Panc1 (cell line): ENCODE results near the gene PROM1. TPM values are rescaled to one million over a fixed set of nuclear protein-coding genes. Genes with fewer than 3 reads are reported as not detected.

Experiments
- ATAC-seq: fragments of 200-7000 bp; cut with Tn5 transposase; 2 replicates; pipeline ENCODE4 v1.9.1; 2020; ENCODE audit warnings: mild to moderate bottlenecking, moderate library complexity
- BruUV-seq: library from RNA; stranded (reverse); fragments of 400-500 nt; replicated peaks from 2 replicates; lab custom pipeline; 2021; lab: Mats Ljungman, UMichigan
- CTCF ChIA-PET: fragments of 300-600 bp; sonication (Branson Sonifier 250); formaldehyde crosslinking; loops from one replicate; lab custom pipeline; 2022; ENCODE audit warnings: antibody characterized with exemption; lab: Charles Lee
- POLR2A ChIA-PET: fragments of 300-600 bp; sonication (Branson Sonifier 250); formaldehyde crosslinking; loops from one replicate; lab custom pipeline; 2022; ENCODE audit warnings: antibody characterized with exemption; lab: Charles Lee
- DNase-seq: peaks from one replicate; pipeline ENCODE4 v3.0.0-alpha.2; 2010; ENCODE audit warnings: low read depth, low spot score
- H3K27ac ChIP-seq: 2 replicates; pipeline ENCODE4 v1.5.1; 2011; ENCODE audit warnings: mild to moderate bottlenecking, low read length, inconsistent platforms
- H3K27me3 ChIP-seq: fragments of 200-500 bp; sonication (Bioruptor generic); 2 replicates; pipeline ENCODE4 v1.6.0; 2014; ENCODE audit warnings: low read length, inconsistent platforms; ENCODE audit not compliant: control insufficient read depth, insufficient read depth
- H3K36me3 ChIP-seq: fragments of 200-500 bp; sonication (Bioruptor generic); 2 replicates; pipeline ENCODE4 v1.5.1; 2014; ENCODE audit warnings: inconsistent platforms, mild to moderate bottlenecking, low read length, moderate library complexity; ENCODE audit not compliant: control insufficient read depth, insufficient read depth
- H3K4me1 ChIP-seq: 2 replicates; pipeline ENCODE4 v1.5.1; 2011; ENCODE audit warnings: inconsistent platforms, mild to moderate bottlenecking, low read length, moderate library complexity; ENCODE audit not compliant: control insufficient read depth, insufficient read depth
- H3K4me3 ChIP-seq, 2 experiments: 2 replicates each; pipeline ENCODE4 v1.5.1; 2011 to 2012; ENCODE audit warnings: low read depth in 2 of 2, low read length in 2 of 2, mild to moderate bottlenecking in 2 of 2, inconsistent platforms in 1 of 2, moderate library complexity in 1 of 2
- H3K9me3 ChIP-seq: fragments of 200-500 bp; sonication (Bioruptor generic); 2 replicates; pipeline ENCODE4 v1.5.1; 2014; ENCODE audit warnings: low read depth, mild to moderate bottlenecking, inconsistent platforms, low read length, moderate library complexity; ENCODE audit not compliant: control insufficient read depth, insufficient read depth
- POLR2AphosphoS5 ChIP-seq: IDR thresholded peaks from 2 replicates; pipeline ENCODE4 v1.6.1; 2012; ENCODE audit warnings: mild to moderate bottlenecking, low read depth, low read length, moderate library complexity
- SIN3A ChIP-seq: IDR thresholded peaks from 2 replicates; pipeline ENCODE4 v1.6.1; 2012; ENCODE audit warnings: low read depth, mild to moderate bottlenecking, low read length, moderate library complexity, borderline replicate concordance; ENCODE audit not compliant: insufficient read depth
- TCF7L2 ChIP-seq: IDR thresholded peaks from 2 replicates; pipeline ENCODE4 v1.6.1; 2011; ENCODE audit warnings: mild to moderate bottlenecking, low read depth, low read length, inconsistent platforms
- in situ Hi-C: cut with HindIII; loops from 2 replicates; pipeline ENCODE4 v1.10.0; 2016; ENCODE audit warnings: low sequenced_read_pairs, low pct_unique_long_range_greater_than_20kb
- intact Hi-C: fragments of 100-400 bp; cut with micrococcal nuclease; formaldehyde crosslinking; loops from one replicate; pipeline ENCODE4 v1.10.0; 2022; ENCODE audit not compliant: unreplicated experiment
- total RNA-seq: library from RNA; stranded (reverse); gene quantifications from one replicate; pipeline ENCODE4 v1.2.1, GENCODE V29; 2021; ENCODE audit not compliant: unreplicated experiment
- TF ChIP-seq, protein P1 (sequence below): fragments of 450-650 bp; IDR thresholded peaks from 2 replicates; pipeline ENCODE4 v1.5.1; 2017; ENCODE audit warnings: mild to moderate bottlenecking
- TF ChIP-seq, protein P2 (sequence below), 2 experiments: IDR thresholded peaks; 2 replicates each; pipeline ENCODE4 v1.6.1; 2011 to 2012; ENCODE audit warnings: low read depth in 2 of 2, control low read depth in 1 of 2, low read length in 1 of 2, mild to moderate bottlenecking in 1 of 2, moderate library complexity in 1 of 2; ENCODE audit not compliant: insufficient read depth in 1 of 2

The PROM1 gene
- total RNA-seq, 1 experiment from 2014 or later = 0.18 TPM

DNA sequence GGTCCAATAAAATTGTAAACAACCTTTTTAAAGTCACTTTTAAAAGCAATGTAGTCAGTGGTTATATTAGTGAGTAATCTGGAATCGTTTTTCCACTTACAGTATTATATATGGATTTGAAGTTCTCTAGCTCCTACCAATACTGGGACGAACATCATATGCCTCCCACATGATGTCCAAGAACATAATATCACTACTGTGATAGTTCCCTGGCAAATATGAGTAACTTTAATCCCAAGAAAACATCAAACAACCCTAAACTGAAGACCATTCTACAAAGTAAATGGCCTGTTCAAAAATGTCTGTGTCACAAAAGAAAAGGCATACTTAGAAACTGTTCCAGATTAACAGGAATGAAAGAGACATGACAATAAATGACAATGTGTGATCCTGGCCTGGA lies 67.3 kb downstream of the PROM1 start:
- H3K27ac ChIP-seq = no peak overlapping the region
- POLR2A ChIA-PET = interaction anchor here (0.6 kb wide), 1 partner anchor 612 kb away, joined by 3 read pairs; no protein-coding TSS in a partner anchor
- no peaks in the 10 kb centered on the region for H3K36me3 ChIP-seq
- no peak for ATAC-seq
- no peaks in the 10 kb centered on the region for H3K27me3 ChIP-seq
- TF ChIP-seq TCF7L2 = no peak
- no peak for TF ChIP-seq SIN3A
- TF ChIP-seq, protein P1, sequence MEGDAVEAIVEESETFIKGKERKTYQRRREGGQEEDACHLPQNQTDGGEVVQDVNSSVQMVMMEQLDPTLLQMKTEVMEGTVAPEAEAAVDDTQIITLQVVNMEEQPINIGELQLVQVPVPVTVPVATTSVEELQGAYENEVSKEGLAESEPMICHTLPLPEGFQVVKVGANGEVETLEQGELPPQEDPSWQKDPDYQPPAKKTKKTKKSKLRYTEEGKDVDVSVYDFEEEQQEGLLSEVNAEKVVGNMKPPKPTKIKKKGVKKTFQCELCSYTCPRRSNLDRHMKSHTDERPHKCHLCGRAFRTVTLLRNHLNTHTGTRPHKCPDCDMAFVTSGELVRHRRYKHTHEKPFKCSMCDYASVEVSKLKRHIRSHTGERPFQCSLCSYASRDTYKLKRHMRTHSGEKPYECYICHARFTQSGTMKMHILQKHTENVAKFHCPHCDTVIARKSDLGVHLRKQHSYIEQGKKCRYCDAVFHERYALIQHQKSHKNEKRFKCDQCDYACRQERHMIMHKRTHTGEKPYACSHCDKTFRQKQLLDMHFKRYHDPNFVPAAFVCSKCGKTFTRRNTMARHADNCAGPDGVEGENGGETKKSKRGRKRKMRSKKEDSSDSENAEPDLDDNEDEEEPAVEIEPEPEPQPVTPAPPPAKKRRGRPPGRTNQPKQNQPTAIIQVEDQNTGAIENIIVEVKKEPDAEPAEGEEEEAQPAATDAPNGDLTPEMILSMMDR = no peak
- no peak for TF ChIP-seq POLR2AphosphoS5
- TF ChIP-seq, protein P2, sequence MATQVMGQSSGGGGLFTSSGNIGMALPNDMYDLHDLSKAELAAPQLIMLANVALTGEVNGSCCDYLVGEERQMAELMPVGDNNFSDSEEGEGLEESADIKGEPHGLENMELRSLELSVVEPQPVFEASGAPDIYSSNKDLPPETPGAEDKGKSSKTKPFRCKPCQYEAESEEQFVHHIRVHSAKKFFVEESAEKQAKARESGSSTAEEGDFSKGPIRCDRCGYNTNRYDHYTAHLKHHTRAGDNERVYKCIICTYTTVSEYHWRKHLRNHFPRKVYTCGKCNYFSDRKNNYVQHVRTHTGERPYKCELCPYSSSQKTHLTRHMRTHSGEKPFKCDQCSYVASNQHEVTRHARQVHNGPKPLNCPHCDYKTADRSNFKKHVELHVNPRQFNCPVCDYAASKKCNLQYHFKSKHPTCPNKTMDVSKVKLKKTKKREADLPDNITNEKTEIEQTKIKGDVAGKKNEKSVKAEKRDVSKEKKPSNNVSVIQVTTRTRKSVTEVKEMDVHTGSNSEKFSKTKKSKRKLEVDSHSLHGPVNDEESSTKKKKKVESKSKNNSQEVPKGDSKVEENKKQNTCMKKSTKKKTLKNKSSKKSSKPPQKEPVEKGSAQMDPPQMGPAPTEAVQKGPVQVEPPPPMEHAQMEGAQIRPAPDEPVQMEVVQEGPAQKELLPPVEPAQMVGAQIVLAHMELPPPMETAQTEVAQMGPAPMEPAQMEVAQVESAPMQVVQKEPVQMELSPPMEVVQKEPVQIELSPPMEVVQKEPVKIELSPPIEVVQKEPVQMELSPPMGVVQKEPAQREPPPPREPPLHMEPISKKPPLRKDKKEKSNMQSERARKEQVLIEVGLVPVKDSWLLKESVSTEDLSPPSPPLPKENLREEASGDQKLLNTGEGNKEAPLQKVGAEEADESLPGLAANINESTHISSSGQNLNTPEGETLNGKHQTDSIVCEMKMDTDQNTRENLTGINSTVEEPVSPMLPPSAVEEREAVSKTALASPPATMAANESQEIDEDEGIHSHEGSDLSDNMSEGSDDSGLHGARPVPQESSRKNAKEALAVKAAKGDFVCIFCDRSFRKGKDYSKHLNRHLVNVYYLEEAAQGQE (IDR thresholded peaks at IDR 0.05; ENCODE audit: insufficient read depth in 1 of 2, low read depth in 2 of 2, low read length in 1 of 2) = no peak
- intact Hi-C loops = no loop called here
- no peaks in the 10 kb centered on the region for H3K9me3 ChIP-seq
- H3K4me1 ChIP-seq = no peaks in the 10 kb centered on the region
- no peak for DNase-seq
- BruUV-seq = no TSS peak
- in situ Hi-C loops = no loop called here
- H3K4me3 ChIP-seq = no peak overlapping the region
- CTCF ChIA-PET = no interaction called here

DNA sequence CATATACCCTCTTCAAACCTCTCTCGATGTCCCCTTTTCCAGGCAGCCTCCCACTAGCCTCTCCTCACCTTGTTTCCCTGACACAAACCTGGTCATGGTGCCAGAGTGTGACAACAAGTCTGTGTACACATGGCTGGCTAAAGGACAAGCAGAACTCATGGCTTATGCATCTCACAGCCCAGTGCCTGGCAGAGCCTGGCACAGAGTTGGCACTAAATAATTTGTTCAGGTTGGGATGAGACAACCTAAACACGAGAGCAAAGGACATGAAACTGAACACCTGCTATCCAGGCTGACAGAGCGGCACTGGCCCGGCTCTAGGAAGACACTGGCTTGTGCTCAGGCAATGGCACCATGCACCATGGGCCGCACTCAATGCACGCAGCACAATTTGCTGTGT lies 72.7 kb downstream of the PROM1 start:
- no TSS peak for BruUV-seq
- ATAC-seq (no peak), DNase-seq (no peak)
- Histone ChIP-seq H3K4me3 (no peak overlapping the region), H3K9me3 (no peaks in the 10 kb centered on the region), H3K27me3 (no peaks in the 10 kb centered on the region), H3K27ac (no peak overlapping the region), H3K36me3 (no peaks in the 10 kb centered on the region), H3K4me1 (no peaks in the 10 kb centered on the region)
- TF ChIP-seq SIN3A = no peak
- no peak for TF ChIP-seq TCF7L2
- TF ChIP-seq, protein P2 (IDR thresholded peaks at IDR 0.05; ENCODE audit: insufficient read depth in 1 of 2, low read depth in 2 of 2, low read length in 1 of 2) = no peak
- TF ChIP-seq, protein P1 = no peak
- TF ChIP-seq POLR2AphosphoS5 = no peak
- POLR2A ChIA-PET = no interaction called here
- intact Hi-C loops = no loop called here
- in situ Hi-C loops = no loop called here
- CTCF ChIA-PET = no interaction called here
